Fibroblast of lung (primary cell): Measurements from ENCODE around the gene TARBP1. TPM values are rescaled to one million over a fixed set of nuclear protein-coding genes. Genes with fewer than 3 reads are reported as not detected.
A peak's percentile ranks its signal among the peaks of the same experiment; 100 is the strongest.

Source experiments
- DNase-seq, 2 donors: peaks; one replicate each; pipeline versions ENCODE4 v3.0.0 to v3.0.0-alpha.2; 2010; ENCODE audit warnings: low read depth in 2 of 2
- H2AFZ ChIP-seq: 2 replicates; pipeline ENCODE4 v1.5.1; 2012; ENCODE audit warnings: low read length, control low read depth, inconsistent platforms
- H3K27ac ChIP-seq: 2 replicates; pipeline ENCODE4 v1.5.1; 2011; ENCODE audit warnings: low read length, control low read depth; ENCODE audit not compliant: insufficient read depth
- H3K27me3 ChIP-seq: 2 replicates; pipeline ENCODE4 v1.5.1; 2011; ENCODE audit warnings: mild to moderate bottlenecking, low read length; ENCODE audit not compliant: control insufficient read depth, insufficient read depth
- H3K36me3 ChIP-seq: 2 replicates; pipeline ENCODE4 v1.5.1; 2011; ENCODE audit warnings: low read length; ENCODE audit not compliant: control insufficient read depth, insufficient read depth
- H3K4me1 ChIP-seq: 2 replicates; pipeline ENCODE4 v1.5.1; 2011; ENCODE audit warnings: low read length; ENCODE audit not compliant: control insufficient read depth, insufficient read depth; ENCODE audit errors: extremely low read depth
- H3K4me2 ChIP-seq: 2 replicates; pipeline ENCODE4 v1.5.1; 2011; ENCODE audit warnings: low read length, control low read depth; ENCODE audit not compliant: insufficient read depth; ENCODE audit errors: extremely low read depth
- H3K4me3 ChIP-seq, 4 experiments: fragments of 200-600 bp in 1 of 4; sonication (generic) in 1 of 4; replicated peaks in 1 of 4; 2 replicates each; pipeline ENCODE4 v1.5.1; 2011 to 2016; ENCODE audit warnings: low read length in 4 of 4, low read depth in 3 of 4, mild to moderate bottlenecking in 3 of 4, control low read depth in 2 of 4, inconsistent platforms in 1 of 4, mixed read lengths in 1 of 4; ENCODE audit not compliant: insufficient read depth in 1 of 4; ENCODE audit errors: control extremely low read depth in 1 of 4
- H3K79me2 ChIP-seq: 2 replicates; pipeline ENCODE4 v1.5.1; 2012; ENCODE audit warnings: mild to moderate bottlenecking, low read length, inconsistent platforms; ENCODE audit not compliant: control insufficient read depth, insufficient read depth
- H3K9ac ChIP-seq: 2 replicates; pipeline ENCODE4 v1.5.1; 2011; ENCODE audit warnings: mild to moderate bottlenecking, low read length, control low read depth; ENCODE audit not compliant: insufficient read depth
- H3K9me3 ChIP-seq: 2 replicates; pipeline ENCODE4 v1.5.1; 2012; ENCODE audit warnings: low read depth, low read length; ENCODE audit not compliant: control insufficient read depth, insufficient read depth
- H4K20me1 ChIP-seq: 2 replicates; pipeline ENCODE4 v1.5.1; 2011; ENCODE audit warnings: low read length; ENCODE audit not compliant: control insufficient read depth, insufficient read depth; ENCODE audit errors: extremely low read depth
- EZH2 ChIP-seq: IDR thresholded peaks from 2 replicates; pipeline ENCODE4 v1.5.1; 2012; ENCODE audit warnings: low read length, control low read depth, mild to moderate bottlenecking; ENCODE audit errors: missing control alignments
- polyA plus RNA-seq, 2 donors: library from polyadenylated mRNA; depleted of rRNA in 1 of 2; stranded (reverse) in 1 of 2; unstranded in 1 of 2; fragments of >200 nt; gene quantifications; 2 replicates each; pipeline ENCODE4 v1.2.1, GENCODE V29; 2011 to 2012; ENCODE audit warnings: missing spikeins in 1 of 2
- total RNA-seq: library from RNA; depleted of rRNA; stranded (reverse); fragments of >200 nt; gene quantifications from 2 replicates; pipeline ENCODE4 v1.2.1, GENCODE V29; 2014
- TF ChIP-seq, protein P1 (sequence below), 2 donors: IDR thresholded peaks in 1 of 2; conservative IDR thresholded peaks in 1 of 2; 1 replicate in 1 of 2; 2 replicates in 1 of 2; pipeline ENCODE4 v1.5.1; 2011 to 2012; ENCODE audit warnings: low read length in 2 of 2, control low read depth in 1 of 2, inconsistent platforms in 1 of 2, low read depth in 1 of 2, mild to moderate bottlenecking in 1 of 2

The TARBP1 gene
- total and polyA plus RNA-seq, 2 donors (not counting 1 experiment from before 2014, with no cell fraction given): 11.6 to 20.6 TPM

DNA sequence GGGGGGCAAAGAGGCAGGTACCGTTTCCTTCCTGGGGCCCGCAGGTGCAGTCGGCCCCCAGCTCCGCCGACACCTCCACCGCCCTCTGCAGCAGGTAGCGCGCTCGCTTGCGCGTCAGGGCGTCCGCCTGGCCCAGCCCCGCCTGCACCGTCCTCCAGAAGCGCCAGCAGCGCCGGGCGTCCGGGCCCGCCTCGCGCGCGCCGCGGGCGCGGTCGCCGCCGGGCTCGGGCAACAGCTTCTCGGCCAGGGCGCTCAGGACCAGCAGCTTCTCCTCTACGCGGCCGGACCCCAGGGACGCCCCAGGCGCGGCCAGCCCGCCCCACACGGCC, 863 bp downstream of the TARBP1 start:
- H3K79me2 ChIP-seq: no peaks in the 10 kb centered on the region
- no peaks in the 10 kb centered on the region for H4K20me1 ChIP-seq
- peak; percentile 28 to 47 for DNase-seq
- H3K4me1 ChIP-seq: no peaks in the 10 kb centered on the region
- H3K4me2 ChIP-seq: peak overlapping the region; percentile 92
- H3K9me3 ChIP-seq: no peaks in the 10 kb centered on the region
- H3K4me3 ChIP-seq: peak overlapping the region; percentile 57 to 79 (median 66)
- H3K9ac ChIP-seq: peak overlapping the region; percentile 74
- no peaks in the 10 kb centered on the region for H3K36me3 ChIP-seq
- peak overlapping the region; percentile 79 for H2AFZ ChIP-seq
- TF ChIP-seq, protein P1, sequence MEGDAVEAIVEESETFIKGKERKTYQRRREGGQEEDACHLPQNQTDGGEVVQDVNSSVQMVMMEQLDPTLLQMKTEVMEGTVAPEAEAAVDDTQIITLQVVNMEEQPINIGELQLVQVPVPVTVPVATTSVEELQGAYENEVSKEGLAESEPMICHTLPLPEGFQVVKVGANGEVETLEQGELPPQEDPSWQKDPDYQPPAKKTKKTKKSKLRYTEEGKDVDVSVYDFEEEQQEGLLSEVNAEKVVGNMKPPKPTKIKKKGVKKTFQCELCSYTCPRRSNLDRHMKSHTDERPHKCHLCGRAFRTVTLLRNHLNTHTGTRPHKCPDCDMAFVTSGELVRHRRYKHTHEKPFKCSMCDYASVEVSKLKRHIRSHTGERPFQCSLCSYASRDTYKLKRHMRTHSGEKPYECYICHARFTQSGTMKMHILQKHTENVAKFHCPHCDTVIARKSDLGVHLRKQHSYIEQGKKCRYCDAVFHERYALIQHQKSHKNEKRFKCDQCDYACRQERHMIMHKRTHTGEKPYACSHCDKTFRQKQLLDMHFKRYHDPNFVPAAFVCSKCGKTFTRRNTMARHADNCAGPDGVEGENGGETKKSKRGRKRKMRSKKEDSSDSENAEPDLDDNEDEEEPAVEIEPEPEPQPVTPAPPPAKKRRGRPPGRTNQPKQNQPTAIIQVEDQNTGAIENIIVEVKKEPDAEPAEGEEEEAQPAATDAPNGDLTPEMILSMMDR (conservative IDR thresholded peaks at IDR 0.05 in 1 of 2, IDR thresholded peaks at IDR 0.05 in 1 of 2; ENCODE audit: low read depth in 1 of 2, low read length in 2 of 2): no peak
- TF ChIP-seq EZH2: no peak
- H3K27ac ChIP-seq: peak overlapping the region; percentile 37
- H3K27me3 ChIP-seq: peaks cover 5% of the 10 kb centered on the region

DNA sequence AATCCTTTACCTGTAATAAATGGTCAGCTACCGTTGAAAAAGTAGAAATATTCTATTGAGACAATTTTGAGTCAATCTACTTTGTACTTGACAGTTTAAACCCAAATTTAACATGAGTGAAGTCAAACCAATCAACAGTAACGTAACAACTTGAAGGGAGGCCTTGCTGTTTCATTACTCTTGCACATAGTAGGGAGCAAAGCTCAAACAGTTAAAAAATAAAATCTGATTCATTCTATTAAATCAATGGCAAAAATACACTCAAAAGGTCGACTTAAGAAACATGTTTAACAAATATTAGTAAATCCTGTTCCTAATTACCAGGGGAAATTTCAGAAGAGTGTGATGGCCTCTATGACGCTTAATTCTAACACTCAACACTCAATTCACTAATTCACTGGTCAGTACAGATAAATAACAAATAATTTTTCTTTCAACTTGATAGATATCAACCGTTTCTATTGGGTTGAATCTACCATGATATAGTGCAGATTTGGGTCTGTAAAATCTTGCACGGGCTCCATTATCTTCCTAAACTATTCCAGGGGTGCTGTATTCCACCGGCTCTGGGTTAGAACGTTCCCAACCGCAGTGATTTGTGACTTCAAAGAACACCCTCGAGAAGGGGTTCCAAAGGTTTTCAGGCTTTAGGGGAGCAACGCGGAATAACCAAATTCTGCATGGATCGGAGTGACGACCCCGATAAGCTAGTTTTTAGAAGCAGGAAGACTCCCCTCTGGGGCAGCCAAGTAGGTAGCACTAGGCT, 1.4 kb downstream of the TARBP1 start:
- H2AFZ ChIP-seq: peak overlapping the region; percentile 79
- TF ChIP-seq, protein P1 (conservative IDR thresholded peaks at IDR 0.05 in 1 of 2, IDR thresholded peaks at IDR 0.05 in 1 of 2; ENCODE audit: low read depth in 1 of 2, low read length in 2 of 2): no peak
- TF ChIP-seq EZH2: no peak
- no peaks in the 10 kb centered on the region for H4K20me1 ChIP-seq
- H3K4me3 ChIP-seq: peak overlapping the region; percentile 57 to 79 (median 66)
- H3K9ac ChIP-seq: peak overlapping the region; percentile 74
- H3K4me2 ChIP-seq: peak overlapping the region; percentile 92
- H3K4me1 ChIP-seq: no peaks in the 10 kb centered on the region
- H3K36me3 ChIP-seq: no peaks in the 10 kb centered on the region
- DNase-seq: no peak
- peaks cover 5% of the 10 kb centered on the region for H3K27me3 ChIP-seq
- H3K9me3 ChIP-seq: no peaks in the 10 kb centered on the region
- H3K79me2 ChIP-seq: no peaks in the 10 kb centered on the region
- peak overlapping the region; percentile 22 for H3K27ac ChIP-seq

DNA sequence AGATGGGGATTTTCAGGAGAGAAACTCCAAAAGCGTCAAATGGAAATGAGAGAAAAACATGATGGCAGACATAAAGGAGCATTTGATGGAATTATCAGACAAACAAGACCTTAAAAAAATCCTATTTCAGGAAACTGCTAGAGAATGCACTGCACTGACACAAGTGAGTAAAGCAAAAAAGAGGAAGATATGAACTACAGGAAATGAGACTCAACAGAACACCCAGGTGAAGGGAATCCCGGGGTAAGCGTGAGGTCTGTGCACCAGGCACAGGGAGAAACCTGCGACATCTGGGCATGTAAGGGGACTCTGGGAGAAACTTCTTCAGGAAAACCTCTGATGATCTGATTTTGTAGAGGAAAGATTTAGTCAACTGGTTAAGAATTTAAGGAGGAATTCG, 2.8 kb downstream of the TARBP1 start:
- no peaks in the 10 kb centered on the region for H3K4me1 ChIP-seq
- H3K79me2 ChIP-seq: no peaks in the 10 kb centered on the region
- no peak overlapping the region for H3K9ac ChIP-seq
- DNase-seq: no peak
- H3K27me3 ChIP-seq: no peaks in the 10 kb centered on the region
- no peak overlapping the region for H2AFZ ChIP-seq
- no peaks in the 10 kb centered on the region for H4K20me1 ChIP-seq
- no peak overlapping the region for H3K4me2 ChIP-seq
- no peaks in the 10 kb centered on the region for H3K36me3 ChIP-seq
- no peak overlapping the region for H3K27ac ChIP-seq
- no peak for TF ChIP-seq EZH2
- TF ChIP-seq, protein P1 (conservative IDR thresholded peaks at IDR 0.05 in 1 of 2, IDR thresholded peaks at IDR 0.05 in 1 of 2; ENCODE audit: low read depth in 1 of 2, low read length in 2 of 2): no peak
- H3K9me3 ChIP-seq: no peaks in the 10 kb centered on the region
- no peak overlapping the region for H3K4me3 ChIP-seq
